HG02763 (cell line): ENCODE measurements around the gene ATXN7L2.

Source experiments
- ATAC-seq: cut with Tn5 transposase; IDR thresholded peaks from one replicate; pipeline ENCODE4 v1.9.1; 2021; ENCODE audit warnings: mild to moderate bottlenecking, moderate library complexity; ENCODE audit not compliant: unreplicated experiment

Gene ATXN7L2

GRCh38 chr1:109541102-109541501, 57.4 kb downstream of the ATXN7L2 start:
- ATAC-seq, result no peak
